IPS-18c (cell line): ENCODE results near the gene TTLL11.

Experiments used
- H3K4me3 ChIP-seq: 2 replicates; pipeline ENCODE4 v1.7.0; 2013; ENCODE audit warnings: low read depth, mild to moderate bottlenecking, low read length, moderate library complexity; ENCODE audit not compliant: insufficient read depth
- H3K9me3 ChIP-seq: one replicate; pipeline ENCODE4 v1.6.1; 2013; ENCODE audit warnings: mild to moderate bottlenecking, low read length, moderate library complexity; ENCODE audit not compliant: control insufficient read depth, insufficient read depth

TTLL11 gene

DNA sequence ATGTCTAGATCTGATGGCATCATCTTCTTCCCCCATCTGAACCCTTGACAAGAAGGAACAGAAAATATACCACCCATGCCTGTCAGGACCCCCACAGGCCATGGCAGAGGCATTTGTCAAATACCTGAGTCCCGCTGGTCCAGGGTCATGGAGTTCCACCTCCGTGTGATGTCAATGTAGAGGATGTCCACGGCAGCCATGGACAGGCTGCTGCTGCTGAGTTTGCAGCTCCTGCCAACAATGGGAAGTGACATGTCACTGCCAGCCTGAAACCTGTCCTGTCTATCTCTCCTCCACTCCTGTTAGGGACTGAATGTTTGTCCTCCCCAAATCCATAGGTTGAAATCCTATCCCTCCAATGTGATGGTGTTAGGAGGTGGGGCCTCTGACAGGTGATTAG lies 232.9 kb downstream of the TTLL11 start:
- H3K9me3 ChIP-seq: no peaks in the 10 kb centered on the region

DNA sequence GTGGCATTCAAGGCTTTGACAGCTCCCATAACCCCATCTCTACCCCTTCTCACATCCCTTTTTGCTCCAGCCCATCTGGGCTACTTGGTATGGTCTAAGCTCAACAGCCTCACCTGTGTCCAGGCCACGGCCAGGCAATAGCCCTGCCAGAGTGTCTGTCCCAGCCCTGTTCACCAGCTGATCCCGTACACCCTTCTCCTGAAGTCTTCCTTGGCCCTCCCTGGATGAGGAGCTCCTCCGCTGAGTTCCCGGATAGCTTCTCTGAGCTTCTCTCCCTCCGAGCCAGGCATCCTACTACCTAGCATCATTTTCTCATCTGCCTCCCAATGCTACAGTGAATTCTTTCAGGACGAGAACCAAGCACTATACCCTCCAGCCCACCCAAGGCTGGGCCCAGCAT lies 233.5 kb downstream of the TTLL11 start:
- Histone ChIP-seq H3K9me3 (no peaks in the 10 kb centered on the region), H3K4me3 (no peak overlapping the region)

More for the DNA sequence above, 232.9 kb downstream of the TTLL11 start:
- H3K4me3 ChIP-seq: no peak overlapping the region

DNA sequence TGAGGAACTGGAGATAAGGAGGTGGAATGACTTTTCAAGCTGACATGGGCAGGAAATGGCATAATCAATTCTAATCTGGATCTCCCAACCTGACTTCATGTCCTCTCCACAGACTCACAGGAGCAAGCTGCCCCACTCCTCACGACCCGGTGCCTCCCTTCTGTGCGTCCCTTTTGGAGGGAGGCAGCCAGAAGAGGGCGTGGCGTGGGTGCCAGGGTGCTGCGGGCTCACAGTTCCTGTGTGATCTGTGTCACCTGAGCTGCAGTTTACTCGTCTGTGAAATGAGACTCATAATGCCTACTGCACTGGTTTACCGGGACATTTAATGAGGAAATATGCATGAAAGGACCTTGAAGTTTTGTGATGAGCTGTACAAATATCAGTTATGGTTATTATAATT lies 234.3 kb downstream of the TTLL11 start:
- no peak overlapping the region for H3K4me3 ChIP-seq
- H3K9me3 ChIP-seq: no peaks in the 10 kb centered on the region

DNA sequence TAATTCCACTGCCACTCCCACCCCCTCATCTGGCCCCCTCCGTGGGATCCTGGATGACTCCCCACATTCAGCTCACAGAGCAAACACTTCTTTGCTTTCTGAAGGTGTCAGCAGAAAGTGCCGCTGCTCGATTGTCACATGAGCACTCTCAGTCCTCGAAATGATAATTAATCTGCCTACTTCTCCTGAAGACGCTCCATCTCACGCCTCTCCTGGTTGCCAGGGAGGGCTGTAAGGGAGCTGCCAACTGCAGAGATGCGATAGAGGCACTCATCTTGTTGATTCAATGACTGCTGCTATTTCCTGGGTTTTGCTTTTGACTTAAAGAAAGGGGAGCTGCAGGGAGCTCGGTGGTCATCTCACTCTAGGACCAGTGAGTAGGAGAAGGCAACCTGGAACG lies 235.2 kb downstream of the TTLL11 start:
- Histone ChIP-seq H3K4me3 (no peak overlapping the region), H3K9me3 (no peaks in the 10 kb centered on the region)

DNA sequence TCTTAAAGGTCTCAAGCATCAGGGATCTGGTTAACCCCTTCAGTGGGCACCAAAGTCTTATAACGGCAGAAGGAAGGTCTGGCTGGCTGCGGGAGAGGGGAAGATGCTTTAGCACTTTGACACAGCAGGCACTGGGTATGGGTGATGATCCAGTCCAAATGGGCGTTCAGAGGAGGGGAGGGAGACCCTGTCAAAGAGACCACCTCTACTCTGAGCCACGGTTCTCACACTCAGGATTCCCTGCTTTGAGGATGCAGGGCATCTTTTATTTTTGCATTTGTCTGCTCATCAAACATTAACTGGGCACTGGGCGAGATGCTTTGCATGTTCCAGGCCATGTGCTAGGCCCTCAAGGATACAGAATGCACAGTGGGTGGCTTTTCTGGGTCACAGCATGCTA lies 237.6 kb downstream of the TTLL11 start:
- H3K4me3 ChIP-seq: no peak overlapping the region
- no peaks in the 10 kb centered on the region for H3K9me3 ChIP-seq

DNA sequence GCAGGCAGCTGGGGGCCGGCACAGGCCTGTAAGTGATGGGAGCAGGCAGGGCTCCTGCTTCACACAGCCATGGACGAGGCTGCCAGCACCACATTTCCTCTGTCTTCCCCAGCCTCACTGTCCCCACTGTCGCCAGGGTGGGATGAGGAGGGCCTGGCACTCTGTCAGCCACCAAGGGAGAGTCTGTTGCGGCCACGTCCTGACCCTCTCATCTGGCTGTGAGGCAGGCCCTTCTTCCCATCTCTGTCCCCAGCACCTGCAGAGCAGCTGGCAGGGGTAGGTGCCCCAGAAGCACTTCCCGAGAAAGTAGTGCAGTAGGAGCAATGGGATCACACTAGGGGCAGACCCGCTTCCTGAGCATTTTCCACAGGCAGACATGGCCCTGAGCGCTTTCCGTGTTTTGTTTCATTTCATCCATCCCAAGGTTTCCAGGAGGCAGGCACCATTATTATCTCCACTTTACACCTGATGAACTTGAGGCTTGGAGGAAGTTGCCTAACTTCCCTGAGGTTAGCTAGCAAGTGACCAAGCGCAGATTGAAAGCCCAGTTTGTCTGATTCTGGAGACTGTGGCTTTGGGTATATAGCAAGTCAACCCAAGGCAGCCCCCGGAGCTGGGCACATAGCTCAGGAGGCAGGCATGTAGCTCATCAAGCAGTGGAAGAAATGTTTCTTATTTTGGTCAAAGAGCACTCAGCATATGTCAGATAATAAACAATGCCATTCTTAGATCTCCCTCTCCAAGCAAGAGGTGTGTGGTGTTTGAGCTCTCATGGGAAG lies 239.3 kb downstream of the TTLL11 start:
- no peak overlapping the region for H3K4me3 ChIP-seq
- H3K9me3 ChIP-seq: no peaks in the 10 kb centered on the region

DNA sequence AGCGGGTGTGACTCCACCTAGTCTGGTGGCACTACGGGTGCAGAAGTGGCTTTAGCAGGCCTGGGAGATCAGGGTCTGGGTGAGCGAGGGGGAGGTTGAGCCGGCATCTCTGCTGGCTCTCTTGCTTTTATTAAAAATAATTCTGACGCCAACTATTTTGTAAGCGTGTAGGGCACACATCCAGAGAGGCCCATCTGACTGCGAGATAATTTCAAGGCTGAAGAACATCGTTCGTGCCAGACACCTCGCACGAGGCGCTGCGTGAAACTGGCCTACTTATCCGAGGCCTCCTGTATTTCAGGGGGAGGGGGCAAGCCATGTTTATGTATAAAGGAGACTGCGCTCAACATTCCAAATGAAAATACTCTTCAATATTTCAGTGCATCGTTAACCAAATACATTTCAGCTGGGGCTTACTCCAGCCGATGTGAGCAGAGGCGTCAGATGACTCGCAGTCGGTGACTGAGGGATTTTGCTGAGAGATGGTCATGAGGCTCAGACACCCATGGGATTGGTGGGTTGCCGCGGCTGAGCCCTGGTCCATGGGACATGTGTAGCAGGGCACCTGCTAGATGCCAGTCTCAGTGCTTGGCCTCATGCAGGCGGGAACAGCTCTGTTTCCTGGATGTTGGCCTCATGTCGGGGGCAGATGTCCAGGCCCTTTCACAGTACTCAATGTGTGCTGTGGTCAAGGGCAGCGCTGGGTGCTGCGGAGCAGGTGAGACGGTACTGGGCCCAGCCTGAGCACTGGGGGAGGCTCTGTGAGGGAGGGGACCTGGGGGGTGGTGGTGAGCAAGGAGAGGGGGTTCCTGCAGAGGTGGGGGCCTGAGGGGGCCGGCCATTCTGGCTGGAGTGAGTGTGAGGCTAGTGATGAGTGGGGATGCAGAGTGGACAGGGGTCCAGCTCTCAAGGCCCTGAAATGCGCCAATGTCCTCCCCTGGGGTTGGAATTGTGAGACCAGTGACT lies 240.2 kb downstream of the TTLL11 start:
- Histone ChIP-seq H3K9me3 (no peaks in the 10 kb centered on the region), H3K4me3 (no peak overlapping the region)

DNA sequence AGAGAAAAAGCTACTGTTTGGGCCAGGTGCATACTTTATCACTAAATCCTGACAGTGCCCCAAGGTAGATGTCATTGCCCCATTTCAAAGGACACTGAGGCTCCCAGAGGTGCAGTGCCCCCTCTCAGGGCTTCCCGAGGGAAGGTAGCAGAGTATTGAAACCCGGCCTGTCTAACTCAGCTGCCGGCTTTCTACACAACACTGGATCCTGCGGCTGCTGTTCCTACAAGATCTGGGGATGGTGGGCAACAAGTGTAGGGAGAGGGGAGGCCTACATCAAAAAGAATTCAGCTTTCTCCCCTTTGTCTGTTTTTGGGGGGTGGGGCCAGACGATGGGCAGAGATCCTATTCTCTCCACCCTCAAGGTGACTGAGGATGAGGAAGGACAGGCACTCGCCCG lies 240.9 kb downstream of the TTLL11 start:
- Histone ChIP-seq H3K4me3 (no peak overlapping the region), H3K9me3 (no peaks in the 10 kb centered on the region)

DNA sequence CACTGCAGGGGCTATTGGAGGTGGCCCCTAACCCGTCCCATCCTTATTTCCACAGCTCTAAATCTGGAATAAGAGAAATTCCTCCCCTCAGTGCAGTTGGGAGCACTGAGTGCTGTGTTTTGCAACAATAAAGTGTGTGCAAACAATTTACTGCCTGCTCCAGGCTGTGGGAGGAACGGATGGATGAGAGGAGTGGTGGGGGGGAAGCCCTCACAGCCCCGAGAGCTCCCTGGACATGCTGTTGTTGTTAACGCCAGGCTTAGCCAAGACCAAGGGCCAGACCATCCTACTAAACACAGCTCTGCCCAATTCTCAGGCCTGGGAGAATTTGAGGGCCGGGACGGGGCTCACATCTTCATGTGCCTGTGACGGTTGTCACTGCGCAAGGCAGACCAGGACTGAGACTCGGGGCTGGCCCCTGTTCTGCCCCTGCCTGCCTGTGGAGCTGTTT lies 241.4 kb downstream of the TTLL11 start:
- no peak overlapping the region for H3K4me3 ChIP-seq
- no peaks in the 10 kb centered on the region for H3K9me3 ChIP-seq

DNA sequence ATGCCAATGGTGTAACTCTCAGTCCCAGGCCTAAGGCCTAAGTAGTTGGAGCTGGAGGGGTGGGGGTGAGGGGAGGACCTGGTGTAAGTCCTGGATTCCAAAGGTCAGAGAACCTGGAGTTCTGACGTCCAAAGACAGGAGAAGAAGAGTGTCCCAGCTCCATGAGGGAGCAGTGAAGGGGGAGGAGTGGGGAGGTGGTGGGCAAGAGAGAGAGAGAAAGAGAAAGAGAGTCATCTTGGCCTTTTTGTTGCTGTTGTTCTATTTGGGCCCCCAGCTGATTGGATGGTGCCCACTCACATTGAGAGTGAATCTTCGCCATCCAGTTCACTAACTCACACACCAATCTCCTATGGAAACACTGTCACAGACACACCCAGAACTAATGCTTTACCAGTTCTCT lies 242.7 kb downstream of the TTLL11 start:
- no peak overlapping the region for H3K4me3 ChIP-seq
- H3K9me3 ChIP-seq: no peaks in the 10 kb centered on the region

DNA sequence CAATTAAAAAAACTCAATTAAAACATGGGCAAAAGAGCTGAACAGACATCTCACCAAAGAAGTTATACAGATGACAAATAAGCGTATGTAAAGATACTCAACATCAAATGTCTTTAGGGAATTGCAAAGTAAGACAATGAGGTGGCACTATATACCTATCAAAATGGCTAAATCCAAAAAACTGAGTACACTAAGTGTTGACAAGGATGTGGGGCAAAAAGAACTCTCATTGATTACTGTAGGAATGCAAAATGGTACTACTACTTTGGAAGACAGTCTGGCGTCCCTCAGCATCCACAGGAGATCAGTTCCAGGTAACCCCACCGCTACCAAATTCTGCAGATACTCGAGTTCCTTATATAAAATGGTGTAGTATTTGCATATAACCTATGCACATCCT lies 243.6 kb downstream of the TTLL11 start:
- no peak overlapping the region for H3K4me3 ChIP-seq

DNA sequence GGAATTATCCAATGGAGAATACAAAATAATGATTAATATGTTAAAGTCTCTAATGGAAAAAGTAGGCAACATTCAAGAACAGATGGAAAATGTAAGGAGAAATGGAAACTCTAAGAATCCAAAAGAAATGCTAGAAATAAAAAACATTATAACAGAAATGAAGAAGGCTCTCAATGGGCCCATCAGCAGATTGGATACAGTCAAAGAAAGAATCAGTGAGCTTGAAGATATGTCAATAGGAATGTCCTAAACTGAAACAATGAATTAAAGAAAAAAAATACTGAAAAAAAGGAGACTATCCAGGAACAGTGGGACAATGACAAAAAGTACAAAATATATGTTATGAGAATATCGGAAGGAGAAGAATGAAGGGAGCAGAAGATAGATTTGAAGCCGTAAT lies 248.5 kb downstream of the TTLL11 start:
- H3K9me3 ChIP-seq: no peaks in the 10 kb centered on the region

More for the DNA sequence above, 243.6 kb downstream of the TTLL11 start:
- H3K9me3 ChIP-seq: no peaks in the 10 kb centered on the region

DNA sequence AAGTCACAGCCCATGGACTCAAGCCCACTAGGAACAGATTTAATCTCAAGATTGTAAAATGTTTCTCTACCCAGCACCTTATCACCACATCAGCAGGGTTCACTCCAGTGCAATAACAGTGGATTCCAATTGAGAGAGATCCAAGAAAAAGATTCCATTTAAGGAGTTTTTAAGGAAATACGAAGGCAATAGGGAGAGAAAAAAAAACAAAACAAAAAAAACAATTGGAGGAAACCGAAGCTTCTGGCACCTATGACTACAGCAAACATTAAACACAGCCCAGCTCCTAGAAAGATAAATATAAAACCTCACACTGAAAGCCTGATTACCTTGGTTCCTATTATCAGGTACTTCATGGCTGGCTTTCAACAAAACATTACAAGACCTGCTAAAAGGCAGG lies 249.0 kb downstream of the TTLL11 start:
- no peaks in the 10 kb centered on the region for H3K9me3 ChIP-seq
- H3K4me3 ChIP-seq: no peak overlapping the region

More for the DNA sequence above, 248.5 kb downstream of the TTLL11 start:
- no peak overlapping the region for H3K4me3 ChIP-seq

DNA sequence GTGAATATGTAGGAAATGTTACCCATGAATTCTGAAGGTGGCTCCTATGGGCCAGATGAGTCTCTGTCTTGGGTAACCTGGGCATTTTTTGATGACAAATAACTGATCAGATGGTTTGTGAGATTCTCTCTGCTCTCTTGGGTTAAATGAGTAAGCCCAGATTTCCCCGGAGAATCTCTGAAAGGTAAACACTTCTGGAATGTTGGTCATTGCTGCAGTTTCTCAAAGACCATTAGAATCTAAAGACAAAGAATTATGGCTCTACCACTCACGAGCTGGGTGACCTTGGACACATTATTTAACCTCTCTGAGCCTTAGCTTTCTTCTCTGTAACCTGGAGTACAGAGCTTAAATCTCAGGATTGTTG lies 250.5 kb downstream of the TTLL11 start:
- Histone ChIP-seq H3K4me3 (no peak overlapping the region), H3K9me3 (no peaks in the 10 kb centered on the region)

DNA sequence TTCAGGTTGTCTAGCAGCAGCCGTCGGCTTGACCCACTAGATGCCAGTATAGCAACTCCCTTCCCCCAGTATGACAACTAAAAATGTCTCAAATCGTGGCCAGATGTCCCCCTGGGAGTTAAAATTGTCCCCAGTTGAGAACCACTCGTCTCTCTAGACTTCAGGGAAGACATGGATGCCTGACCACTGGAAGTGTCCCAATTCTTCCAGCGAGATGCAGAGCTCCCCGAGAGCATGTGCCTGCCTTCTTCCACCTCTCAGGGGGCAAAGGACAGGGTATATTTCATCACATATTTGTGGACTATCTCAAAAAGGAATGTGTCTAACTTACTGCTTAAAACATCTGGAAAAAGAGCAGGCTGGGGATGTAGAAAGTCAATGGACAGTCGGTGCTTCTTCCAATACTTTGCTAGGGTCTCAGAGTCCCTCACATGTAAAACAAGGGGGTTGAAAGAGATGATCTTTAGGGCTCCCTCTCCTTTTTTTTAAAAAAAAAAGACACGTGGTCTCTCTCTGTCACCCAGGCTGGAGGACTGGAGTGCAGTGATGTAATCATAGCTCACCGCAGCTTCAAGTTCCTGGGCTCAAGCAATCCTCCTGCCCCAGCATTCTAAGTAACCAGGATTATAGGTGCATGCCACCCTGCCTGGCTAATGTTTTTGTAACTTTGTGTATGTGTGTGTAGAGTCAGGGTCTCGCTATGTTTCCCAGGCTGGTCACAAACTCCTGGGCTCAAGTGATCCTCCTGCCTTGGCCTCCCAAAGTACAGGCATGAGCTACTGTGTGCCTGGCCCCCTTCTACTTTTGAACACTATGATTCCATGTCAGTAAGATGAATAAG lies 251.1 kb downstream of the TTLL11 start:
- H3K9me3 ChIP-seq: no peaks in the 10 kb centered on the region
- H3K4me3 ChIP-seq: no peak overlapping the region

DNA sequence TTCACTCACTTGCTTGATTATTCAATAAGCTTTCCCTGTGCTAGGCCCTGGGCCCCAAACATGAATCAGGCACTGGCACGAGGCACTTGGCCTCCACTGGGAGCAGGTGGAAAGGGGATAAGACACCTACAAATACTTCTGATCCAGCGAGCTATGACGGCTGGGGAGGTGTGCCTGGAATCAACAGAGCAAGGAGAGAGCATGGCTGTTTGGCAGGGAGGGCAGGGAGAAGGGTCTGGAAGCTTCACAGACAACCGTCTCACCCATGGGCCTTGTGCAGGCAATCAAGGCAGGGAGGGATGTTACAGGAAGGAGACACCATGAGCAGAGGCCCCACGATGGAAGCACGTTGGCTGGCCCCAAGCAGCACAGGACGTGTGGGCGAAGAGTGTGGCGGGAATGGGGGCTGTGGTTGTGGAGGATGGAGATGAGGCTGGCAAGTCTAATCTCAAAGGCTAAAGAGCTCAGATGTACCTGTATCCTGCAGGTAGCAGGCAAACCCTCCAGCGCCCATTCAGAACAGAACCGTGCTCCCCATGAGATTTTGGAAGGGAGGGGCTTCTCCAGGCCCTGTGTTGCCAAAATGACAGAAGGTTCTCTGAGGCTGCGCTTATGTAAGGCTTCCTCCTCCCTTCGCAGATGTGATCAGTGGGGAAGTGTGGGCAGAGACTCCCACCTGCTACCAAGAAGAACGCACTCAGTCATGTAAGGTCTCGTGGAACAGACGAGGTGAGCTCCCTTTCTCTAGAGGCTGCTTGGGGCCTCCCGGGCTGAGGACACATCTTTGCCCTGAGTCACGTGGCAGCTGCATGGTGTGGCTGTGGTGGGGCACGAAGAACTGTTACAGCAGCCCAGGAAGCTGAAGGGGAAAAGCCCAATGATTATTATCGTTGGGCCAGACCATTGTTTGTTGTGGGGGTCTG lies 252.0 kb downstream of the TTLL11 start:
- Histone ChIP-seq H3K9me3 (no peaks in the 10 kb centered on the region), H3K4me3 (no peak overlapping the region)
